ENCODE data around the gene GPATCH2.

Gene GPATCH2

DNA sequence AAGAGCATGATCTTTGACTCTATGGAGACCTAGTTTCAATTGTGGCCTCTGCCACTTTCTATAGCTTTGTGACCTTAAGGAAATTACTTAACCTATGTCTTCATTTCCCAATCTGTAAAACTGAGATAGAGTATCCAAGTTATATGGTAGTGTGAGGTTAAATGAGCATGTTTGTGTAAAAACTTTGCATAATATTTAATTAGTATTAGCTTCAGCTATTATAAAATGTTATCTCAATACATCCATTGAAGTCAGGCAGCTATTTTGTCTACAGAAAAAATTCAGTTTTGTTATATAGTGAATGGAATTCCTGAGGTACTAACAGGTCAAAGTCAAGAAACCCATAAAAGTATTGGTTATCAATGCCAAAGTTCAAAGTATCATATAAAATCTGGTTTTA lies 53.6 kb downstream of the GPATCH2 start:
- DNase-seq = no peak

DNA sequence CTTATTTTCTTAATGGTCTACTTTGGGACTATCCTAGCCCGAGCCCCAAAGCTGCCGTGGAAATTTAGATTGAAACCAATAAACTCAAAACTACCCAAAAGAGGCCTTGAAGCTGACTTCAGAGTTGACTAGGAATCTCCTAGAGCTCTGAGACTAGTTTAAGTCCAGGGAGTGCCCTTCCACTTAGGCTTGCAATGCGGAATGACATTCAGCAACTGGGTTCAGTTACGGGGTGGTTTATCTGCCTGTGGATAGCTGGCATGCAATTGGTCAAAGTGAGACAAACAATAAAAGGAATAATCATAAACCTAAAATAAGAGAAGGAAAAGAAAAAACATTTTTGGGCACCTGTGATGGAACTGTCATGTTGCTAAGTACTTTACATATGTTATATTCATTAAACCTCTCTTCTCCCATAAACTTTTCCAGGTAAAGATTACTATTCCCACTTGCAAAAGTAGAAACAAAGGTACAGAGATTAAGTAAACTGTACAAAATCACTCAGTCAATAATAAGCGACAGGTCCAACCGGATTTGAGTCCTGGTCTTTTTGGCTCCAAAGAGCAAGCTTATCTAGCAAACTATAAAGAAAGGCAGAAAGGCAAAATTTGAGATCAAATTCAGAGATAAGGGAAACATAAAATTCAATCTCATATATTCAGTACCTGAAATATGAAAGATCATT lies 56.5 kb downstream of the GPATCH2 start:
- DNase-seq = no peak

DNA sequence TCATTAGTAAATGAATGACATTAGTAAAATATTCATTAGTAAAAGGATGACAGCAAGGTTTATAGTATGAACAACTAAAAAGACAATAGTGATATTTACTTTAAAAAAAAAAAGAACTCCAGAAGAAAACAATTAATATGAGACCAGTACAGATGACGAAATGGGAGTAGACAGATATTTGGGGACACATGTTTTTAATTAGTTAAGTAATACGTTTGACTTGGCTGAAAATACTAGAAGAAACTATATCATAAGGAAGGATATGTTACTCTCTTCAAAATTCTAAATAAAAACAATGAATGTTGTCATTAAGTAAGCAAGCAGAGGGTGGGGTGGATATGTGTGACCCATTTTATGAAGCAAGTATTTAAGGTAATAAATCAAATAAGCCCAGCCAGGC lies 61.9 kb downstream of the GPATCH2 start:
- DNase-seq = no peak

DNA sequence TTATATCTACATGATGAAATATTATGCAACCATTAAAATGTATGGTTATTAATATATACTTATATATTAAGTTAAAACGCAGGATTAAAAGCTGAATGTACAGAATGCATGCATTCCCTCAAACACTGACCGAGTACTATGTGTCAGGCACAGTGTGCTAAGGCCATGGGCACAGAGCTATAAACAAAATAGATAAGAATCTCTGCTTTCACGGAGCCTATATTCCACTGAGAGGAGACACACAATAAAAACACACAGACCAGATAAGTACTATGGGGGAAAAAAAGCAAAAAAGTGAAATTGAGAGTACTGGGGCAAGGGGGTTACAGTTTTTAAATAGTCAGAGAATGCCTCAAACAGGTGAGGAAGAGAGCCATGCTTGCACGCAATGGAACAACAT lies 62.7 kb downstream of the GPATCH2 start:
- DNase-seq = no peak

DNA sequence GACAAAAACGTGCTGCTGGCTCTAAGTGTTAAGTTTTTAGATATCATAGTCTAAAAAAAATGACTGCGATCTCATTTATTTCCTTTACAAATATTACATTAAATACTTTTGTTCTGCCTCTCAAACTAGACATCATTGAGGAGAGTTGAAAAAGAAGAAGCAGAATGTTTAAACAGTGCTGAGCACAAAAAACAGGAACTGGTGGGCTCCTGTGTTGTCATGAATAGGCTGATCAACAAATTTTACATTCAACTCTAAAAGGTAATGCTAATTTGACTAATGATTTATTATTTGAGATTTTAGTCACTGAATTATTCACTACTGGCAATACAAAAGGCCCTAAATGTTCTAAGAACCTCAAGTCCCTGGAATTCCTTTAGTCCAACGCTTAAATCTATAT lies 66.1 kb downstream of the GPATCH2 start:
- DNase-seq = no peak

DNA sequence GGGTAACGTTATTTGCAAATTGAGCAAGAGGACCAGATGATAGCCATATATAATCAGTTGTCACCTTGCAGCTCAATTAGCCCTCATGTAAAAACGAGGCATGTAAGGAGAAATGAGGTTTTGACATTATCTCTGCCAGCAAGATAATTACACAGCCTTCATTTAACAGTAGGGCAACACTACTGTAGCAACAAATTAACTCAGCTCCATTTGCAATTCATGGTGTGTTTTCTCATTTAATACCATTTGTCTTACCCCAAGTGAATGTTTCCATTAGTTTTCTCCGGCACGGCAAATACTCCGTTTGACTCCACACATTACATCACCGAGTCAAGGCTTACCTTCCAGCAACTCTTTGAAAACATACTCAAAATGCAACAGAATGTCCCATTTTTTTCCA lies 66.7 kb downstream of the GPATCH2 start:
- DNase-seq = no peak

DNA sequence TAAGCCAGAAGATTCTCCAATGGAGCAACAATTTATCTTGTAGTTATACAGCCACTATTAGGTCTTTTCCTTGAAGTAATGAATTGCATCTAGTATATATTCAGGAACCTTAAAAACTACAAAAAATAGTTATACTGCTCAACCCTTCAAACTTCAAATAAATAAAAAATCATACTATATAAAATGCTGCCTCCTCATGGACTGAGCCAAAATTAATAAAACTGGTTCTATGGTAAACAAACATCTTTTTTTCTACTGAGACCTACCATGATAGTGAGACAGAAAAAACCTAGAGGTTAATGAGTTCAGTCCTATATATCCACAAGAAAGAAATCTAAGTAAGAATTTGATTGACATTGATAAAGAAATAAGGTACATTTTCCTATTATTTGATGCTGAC lies 67.7 kb downstream of the GPATCH2 start:
- no peak for DNase-seq

DNA sequence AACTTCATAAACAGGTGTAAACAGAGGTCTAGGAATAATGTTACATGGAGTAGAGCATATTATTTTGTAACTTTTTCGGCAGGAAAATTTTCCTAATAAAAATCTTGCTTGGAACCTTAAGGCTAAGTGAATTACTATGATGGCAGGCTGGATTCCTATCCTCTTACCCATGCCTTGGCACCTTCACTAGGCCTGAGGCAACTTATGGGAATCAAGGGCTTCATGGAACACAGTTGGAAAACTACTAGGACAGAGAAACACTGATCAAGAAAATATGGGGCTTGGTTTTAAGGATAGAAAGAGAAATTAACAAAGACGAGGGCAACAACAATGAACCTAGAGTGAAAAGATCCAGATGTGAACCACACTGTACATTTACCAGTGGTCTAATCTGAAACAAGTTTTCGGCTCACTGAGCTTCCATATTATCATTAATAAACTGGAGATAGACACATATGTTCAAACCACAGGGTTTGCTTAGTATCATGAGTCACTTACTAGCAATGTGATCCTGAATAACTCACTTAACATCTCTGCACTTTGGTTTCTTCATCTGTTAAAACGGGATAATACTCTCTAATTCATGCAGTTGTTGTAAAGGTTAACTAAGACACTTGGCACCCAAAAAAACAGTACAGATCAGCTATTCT lies 68.5 kb downstream of the GPATCH2 start:
- DNase-seq = peak; percentile 27

DNA sequence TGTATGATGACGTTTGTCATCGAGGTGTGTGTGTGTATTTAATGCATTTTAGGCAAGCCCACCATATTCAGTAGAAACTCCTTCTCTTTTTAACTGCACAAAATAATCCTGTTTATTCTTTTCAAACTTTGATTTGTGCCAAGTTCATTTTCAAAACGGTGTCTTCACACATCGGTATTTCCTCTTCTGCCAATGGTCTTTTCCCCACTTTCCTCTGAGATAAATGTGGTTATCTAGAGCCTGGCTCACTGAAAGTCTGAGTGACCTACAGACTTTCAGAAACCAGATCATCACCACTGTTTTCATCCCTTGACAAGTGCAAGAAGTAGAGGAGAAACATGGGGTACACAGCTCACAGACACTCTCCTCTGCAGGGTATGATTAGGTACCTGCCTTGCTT lies 69.4 kb downstream of the GPATCH2 start:
- no peak for DNase-seq

DNA sequence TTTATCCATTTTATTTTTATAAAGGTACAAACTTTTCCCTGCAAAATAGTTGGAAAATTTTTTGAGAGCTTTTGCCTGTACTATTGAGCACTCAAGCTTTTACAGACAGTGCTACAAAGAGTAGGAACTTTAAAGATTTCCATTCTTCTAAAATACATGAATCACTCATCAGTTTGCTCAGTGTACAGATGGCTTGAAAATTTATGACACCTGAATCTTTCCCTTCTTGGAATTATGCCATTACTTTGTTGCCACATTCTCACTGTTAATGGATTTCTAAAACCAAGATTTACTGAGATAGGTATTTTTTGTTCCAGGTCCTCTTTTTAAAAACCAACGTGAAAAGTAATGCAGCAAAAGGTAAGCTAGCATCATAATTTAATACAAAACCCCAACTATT lies 76.0 kb downstream of the GPATCH2 start:
- DNase-seq = no peak

DNA sequence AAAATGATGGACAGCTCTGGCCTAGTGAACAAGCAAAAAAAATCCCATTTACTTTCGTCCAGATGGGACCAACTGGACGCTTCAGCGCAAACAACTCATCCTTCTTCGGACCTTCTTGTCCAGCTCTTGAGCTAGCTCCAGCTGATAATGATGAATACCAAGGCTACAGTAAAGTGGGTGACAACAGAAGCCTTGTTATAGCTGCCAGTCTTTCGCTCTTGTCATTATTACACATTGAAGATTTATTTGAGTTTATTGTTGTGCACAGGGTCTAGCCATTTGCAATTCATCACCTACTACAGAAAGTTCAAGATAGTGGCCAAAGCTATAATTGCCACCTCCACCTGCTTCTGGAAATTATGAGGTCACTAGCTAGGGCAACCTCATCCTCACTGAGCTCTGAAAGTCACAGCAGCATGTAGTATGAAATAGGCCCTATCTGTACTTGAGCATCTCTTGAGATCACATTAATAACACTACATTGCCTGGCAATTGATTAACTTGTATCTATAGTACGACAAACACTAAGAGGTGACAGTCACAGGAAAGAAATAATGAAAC lies 76.9 kb downstream of the GPATCH2 start:
- no peak for DNase-seq

DNA sequence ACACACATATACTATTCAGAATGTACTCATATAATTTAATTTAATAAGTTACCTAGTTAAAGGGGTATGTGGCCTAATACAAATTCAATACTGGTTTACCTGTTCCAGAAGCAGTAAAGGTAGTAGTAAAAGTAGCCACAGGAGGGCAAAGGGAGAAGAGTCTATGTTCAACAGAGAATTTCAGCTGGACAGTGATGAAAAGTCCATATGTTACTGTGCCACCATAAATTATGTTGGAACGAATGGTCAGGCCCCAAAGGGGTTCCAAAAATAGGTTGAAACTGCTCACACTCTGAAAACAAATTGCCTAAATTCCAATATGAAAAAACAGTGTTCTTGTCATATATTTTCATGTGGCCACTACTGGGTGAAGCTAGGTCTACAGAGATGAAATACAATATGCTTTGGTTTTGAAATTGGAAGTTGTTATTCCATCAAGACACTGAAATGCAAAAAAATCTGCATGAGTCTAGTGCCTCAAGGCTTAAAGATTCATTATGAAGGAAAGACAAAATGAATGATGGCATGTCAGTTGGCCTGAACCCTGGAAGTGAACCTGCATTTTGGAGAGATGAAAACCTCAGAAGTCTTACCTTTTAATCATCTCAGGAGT lies 78.4 kb downstream of the GPATCH2 start:
- no peak for DNase-seq

DNA sequence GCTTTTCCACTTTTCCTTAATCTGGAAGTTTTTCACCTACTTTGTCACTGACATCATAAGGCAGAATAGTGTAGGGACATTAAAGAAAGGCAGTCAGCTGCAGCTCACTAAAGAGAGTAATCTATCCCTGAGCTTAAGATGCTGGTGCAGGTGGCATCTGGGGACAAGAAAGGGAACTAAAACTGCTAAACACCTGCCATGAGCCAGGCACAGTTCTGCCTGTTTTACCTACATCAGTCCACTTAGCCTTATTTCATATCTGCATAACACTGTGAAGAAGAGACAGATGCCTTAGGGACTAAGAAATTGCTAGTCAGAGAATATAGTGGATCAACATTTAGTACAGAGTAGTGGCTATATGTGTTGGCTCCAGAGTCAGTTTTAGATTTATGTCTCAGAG lies 88.1 kb downstream of the GPATCH2 start:
- no peak for DNase-seq

DNA sequence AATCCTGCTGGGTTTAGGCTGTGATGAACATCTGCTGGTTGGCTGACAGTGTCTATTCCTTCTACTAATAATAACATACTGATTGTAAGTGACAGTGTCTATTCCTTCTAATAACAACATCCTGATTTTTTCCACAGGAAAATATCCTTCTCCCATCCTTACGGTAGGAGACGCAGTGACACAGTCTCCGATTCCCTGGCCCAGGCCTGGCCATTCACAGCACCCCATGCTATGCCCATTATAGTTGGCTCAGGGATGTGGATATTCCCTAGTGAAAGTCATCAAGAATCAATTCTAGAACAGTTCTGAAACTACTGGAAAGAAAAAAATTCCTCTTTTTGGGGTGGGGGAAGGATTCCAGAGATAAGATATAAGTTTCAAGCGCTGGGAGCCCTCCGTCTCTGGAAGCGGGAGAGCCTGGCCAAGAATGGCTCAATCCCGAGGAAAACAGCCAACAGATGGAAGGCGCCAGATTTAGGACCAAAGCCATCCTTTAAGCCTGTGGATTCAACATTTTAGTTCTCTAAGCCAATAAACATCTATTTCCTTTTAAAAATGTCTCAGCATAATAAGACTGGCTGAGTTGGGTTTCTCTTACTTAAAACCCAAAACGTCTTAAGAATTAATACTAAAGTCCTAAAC lies 88.6 kb downstream of the GPATCH2 start:
- DNase-seq = no peak

DNA sequence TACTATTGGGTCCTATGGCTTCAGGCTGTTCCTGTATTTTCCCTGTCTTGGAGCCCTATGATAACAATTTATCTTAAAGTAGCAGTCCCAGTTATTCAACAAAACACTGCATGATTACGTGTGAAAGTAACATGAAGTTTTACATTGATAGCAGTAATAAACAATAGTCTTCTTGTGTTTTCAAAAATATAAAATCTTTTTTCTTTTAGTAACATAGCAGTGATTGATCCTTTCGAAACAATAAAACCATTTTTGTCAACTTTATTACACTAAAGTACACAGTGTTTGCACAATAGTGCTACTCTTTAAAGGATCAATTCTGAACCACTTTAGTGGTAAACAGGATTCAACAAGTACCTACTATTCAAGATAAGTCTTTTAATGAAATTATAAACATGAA lies 90.6 kb downstream of the GPATCH2 start:
- DNase-seq = no peak

DNA sequence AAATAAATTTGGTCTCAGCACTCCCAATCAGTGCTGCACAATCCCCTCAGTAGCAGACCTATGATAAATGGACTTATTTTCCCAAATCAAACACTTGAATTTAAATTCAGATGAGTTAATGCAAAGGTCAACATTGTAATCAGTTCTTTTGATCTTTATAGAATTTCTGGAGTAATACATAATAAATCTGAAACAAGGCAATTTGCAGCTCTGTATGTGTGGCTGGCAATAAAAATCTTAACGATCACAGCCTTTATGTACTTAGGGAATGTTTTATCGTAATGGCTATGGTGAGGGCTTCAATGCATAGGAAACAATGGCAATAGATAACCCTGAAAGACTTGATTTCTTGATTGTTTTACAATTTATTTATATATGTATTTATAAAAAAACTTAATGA lies 91.4 kb downstream of the GPATCH2 start:
- DNase-seq = no peak

DNA sequence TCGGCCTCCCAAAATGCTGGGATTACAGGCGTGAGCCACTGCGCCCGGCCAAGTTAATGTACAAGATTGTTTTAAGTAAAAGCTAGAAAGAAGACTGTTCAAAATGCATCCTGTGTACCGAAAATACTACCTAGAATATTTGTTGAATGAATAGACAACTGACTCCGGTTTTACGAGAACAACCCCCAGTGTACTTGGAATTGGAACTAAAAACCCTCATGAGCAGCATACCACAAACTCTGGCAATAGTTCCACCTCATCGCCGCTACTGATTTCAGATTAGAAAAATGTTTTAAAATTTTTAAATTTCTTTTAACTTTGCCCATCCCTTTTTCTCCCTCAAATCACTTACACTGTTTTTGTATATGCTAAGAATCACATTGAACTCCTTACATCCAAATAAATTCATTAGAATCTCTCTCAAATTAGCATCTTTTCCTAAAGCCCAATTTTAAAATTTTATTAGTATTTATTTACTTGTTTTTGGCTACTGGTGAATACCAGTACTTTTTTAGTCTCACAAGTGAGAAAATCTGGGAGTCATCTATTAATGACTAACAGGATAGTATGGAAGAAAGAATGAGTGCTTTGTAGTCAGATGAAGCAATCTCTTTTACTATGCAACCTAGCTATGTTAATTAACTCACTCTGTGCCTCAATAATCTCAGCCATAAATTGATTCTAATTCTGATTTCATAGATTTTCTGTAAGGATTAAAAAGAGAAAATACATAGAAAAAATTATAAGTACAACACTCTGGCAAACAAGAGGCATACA lies 95.1 kb downstream of the GPATCH2 start:
- no peak for DNase-seq

DNA sequence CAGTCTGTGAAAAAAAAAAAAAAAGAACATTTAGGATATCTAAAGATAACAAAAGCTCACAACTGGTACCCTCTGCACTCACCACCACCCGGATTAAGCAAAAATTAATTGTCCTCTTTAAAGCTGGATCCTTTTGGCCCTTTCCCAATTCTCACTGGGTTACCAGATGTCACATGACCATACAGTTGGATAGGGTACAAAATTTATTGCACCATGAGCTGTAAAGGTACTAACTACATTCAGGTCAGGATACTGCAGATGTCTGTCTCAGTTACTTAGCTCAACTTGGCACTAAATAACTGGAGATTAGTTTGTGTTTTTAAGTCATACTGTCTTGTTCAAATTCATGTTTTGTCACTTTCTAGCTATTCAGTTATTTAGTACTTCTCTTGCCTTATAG lies 96.3 kb downstream of the GPATCH2 start:
- no peak for DNase-seq

DNA sequence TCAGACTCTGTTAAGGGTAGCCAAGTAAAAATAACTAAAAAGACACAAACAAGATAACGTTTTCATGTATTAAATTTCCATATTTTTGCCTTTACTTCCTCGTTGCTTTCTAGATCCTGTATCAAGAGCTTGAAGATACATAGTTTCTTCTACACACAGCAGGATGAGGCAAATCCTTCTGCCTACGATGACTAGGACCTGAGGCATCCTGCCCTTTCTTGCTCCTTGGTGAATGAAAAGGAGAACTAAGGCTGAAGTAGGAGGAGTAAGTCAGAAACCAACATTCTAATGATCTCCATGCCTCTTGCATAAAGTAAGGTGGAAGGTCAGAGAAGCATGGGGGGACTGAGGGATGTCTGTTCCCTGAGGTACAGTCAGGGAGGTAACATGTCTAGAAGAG lies 102.6 kb downstream of the GPATCH2 start:
- DNase-seq = no peak

DNA sequence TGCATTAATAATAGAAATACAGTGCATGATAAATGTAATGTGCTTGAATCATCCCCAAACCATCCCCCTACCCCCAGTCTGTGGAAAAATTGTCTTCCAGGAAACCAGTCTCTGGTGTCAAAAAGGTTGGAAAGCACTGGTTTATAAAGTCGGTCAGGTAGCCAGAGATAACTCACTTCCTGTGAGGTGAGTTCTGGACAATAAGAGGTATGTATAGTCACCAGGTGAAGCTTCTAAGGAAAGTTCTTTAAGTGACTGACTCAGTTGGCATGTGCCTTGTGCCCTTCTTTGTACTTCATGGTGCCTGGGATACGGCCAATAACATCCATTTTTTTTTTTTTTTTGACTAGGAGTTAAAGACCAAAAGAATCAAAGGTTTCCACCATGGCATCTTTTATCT lies 103.7 kb downstream of the GPATCH2 start:
- DNase-seq = no peak

DNA sequence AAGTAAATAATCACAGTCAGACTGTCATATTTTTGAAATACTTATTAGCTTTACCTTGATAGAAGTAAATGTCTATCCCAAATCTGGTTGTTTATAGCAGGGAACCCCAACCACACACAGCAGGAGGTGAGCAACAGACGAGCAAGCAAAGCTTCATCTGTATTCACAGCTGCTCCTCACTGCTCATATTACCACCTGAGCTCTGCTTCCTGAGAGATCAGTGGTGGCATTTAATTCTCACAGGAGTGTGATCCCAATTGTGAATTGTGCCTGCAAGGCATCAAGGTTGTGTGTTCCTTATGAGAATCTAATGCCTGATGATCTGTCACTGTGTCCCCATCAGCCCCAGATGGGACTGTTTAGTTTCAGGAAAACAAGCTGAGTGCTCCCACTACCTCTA lies 104.3 kb downstream of the GPATCH2 start:
- DNase-seq = no peak

DNA sequence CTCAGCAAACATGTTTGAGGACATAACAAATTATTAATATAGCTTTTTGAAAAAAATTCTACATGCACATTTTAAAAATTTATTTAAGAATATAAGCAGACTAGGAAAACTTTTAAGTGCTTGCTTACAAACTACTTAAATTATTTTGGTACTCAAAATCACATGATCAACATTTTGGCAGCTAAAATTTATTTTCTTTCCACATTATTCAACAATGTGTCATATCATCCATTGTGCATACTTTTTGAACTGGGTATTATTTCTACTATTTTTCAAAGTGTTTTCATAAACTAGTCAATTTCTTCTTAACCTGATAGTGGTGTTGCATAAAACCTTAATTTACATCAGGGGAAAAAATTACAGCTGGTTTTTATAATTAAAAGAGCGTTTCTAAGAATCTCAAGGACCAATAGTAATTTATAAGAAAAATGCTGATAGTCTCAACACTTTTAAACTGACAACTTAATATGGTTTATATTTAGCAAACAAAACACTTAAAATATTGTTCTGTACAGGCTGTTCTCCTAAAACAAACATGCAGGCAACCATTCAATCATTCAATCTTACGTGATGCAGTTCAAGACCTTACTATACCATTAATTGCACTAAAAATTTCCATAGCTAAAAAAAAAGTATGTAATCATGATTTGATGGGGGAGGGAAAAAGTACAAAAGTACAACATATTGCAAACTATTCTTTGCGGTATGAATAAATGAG lies 105.0 kb downstream of the GPATCH2 start:
- DNase-seq = no peak
